SK-N-SH treated with all-trans-retinoic acid at 6 μM for 48 hours (cell line): ENCODE data around the gene TAOK3.

Experiments used
- ARNTL ChIP-seq: fragments of 450-650 bp; formaldehyde crosslinking; IDR thresholded peaks from 2 replicates; pipeline ENCODE4 v1.5.0; 2020; ENCODE audit warnings: low read depth, mild to moderate bottlenecking, moderate library complexity, borderline replicate concordance
- ESRRG ChIP-seq: fragments of 250-450 bp; sonication (Bioruptor Pico); IDR thresholded peaks from 2 replicates; pipeline ENCODE4 v1.6.1; 2021; ENCODE audit warnings: mild to moderate bottlenecking
- RARB ChIP-seq: fragments of 250-450 bp; sonication (Bioruptor Pico); IDR thresholded peaks from 2 replicates; pipeline ENCODE4 v1.8.0; 2021; ENCODE audit warnings: mild to moderate bottlenecking, moderate library complexity
- ZFP30 ChIP-seq: fragments of 450-650 bp; formaldehyde crosslinking; IDR thresholded peaks from 2 replicates; pipeline ENCODE4 v1.5.0; 2022; ENCODE audit warnings: mild to moderate bottlenecking, moderate library complexity
- ZNF70 ChIP-seq: fragments of 450-650 bp; formaldehyde crosslinking; IDR thresholded peaks from 2 replicates; pipeline ENCODE4 v1.5.0; 2020; ENCODE audit warnings: mild to moderate bottlenecking, moderate library complexity

GRCh38 chr12:118361092-118361404, 11.7 kb downstream of the TAOK3 start:
- TF ChIP-seq ARNTL (CRISPR knock-in tag), result no peak
- no peak for TF ChIP-seq ESRRG
- no peak for TF ChIP-seq ZNF70
- TF ChIP-seq ZFP30 (CRISPR knock-in tag), result no peak
- TF ChIP-seq RARB, result no peak
